ENCODE data around the gene EBLN2. TPM values are rescaled to one million over a fixed set of nuclear protein-coding genes. Genes with fewer than 3 reads are reported as not detected.
"Not testable (repeated sequence)": the region's sequence is repeated elsewhere in the genome, so short reads cannot be mapped to it uniquely, and the experiment has no call there.

Gene EBLN2
- total and polyA plus RNA-seq, 9 of the 15 experiments (the other 6 are each of a cell fraction or from before 2014, with no cell fraction given), result 0.39 to 4.6 (median 2.2) TPM

DNA sequence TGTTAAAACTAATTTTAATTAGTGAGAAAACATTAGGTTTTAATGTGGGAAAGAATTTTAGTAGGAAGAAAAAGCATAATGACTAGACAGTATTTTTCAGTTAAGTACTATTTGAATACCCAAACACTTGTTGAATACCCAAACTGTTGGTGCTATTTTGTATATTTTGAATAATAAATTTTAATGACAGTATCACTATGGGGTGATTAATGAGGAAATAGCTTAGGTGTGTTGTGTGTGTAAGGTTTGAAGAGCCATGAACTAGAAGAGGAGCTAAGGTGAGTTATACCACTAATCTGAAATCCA lies 4.7 kb upstream of the EBLN2 start (continued):
- TF ChIP-seq XRCC5 (IDR thresholded peaks at IDR 0.05; ENCODE audit: low read depth, low read length) (no peak), JUND (IDR thresholded peaks at IDR 0.05; ENCODE audit: borderline replicate concordance, low read depth, low read length) (no peak), JUND (tag; IDR thresholded peaks at IDR 0.05; ENCODE audit: borderline replicate concordance, low read depth, low read length) (no peak)

DNA sequence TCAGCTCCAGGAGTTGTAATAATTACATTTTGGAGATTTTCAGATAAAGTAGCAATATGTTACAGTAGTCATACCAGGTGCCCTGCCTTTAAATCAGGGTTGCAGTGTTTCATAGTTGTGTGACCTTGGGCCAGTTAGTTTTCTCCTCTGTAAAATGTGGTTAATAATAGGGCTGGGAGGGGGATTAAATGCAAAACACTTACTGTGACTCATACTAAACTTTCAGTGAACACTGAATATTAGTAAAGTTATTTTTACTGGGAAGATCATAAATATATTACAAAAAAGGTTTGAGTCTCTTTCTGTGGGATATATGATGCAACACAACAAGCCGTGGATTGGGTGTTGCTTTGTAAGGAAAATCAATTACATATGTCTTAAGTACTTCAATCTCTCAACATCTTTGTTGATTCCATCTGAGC lies 1.1 kb upstream of the EBLN2 start:
- Histone ChIP-seq H3K36me3 (ENCODE audit: control insufficient read depth, insufficient read depth, low read length) (peaks cover 64% of the 10 kb centered on the region), H3K4me1 (replicated peaks in 1 of 2; ENCODE audit: control insufficient read depth in 2 of 2, insufficient read depth in 2 of 2, low read length in 2 of 2) (no peaks in the 10 kb centered on the region), H4K20me1 (replicated peaks; ENCODE audit: control insufficient read depth, insufficient read depth, low read length) (peaks cover 11% of the 10 kb centered on the region; the same call in 1 of the 2 replicates), H3K4me3 (no peak overlapping the region), H3K27ac (ENCODE audit: extremely low read depth, low read depth, low read length) (no peak overlapping the region), H3K9me3 (replicated peaks; ENCODE audit: control insufficient read depth, insufficient read depth, low read depth, low read length) (no peaks in the 10 kb centered on the region), H2AFZ (ENCODE audit: low read depth, low read length) (no peak overlapping the region), H3K4me2 (ENCODE audit: insufficient read depth, low read length) (no peak overlapping the region), H3K27me3 (ENCODE audit: control insufficient read depth in 2 of 2, insufficient read depth in 2 of 2, low read length in 2 of 2) (no peaks in the 10 kb centered on the region), H3K9ac (ENCODE audit: insufficient read depth in 1 of 2, low read depth in 2 of 2, low read length in 2 of 2) (no peak overlapping the region), H3K9me1 (ENCODE audit: control insufficient read depth, insufficient read depth, low read length) (no peaks in the 10 kb centered on the region), H3K79me2 (ENCODE audit: control insufficient read depth, insufficient read depth, low read length) (peaks cover 18% of the 10 kb centered on the region)
- FAIRE-seq (no peak), ATAC-seq (no peak), DNase-seq (ENCODE audit: extremely low read depth in 1 of 4, low spot score in 3 of 4) (no peak)
- intact Hi-C loops (cut with micrococcal nuclease), result no loop called here
- ChIA-PET POLR2A (interaction anchor here (0.6 kb wide), 1 partner anchor 521 kb away, joined by 3 read pairs; no protein-coding TSS in a partner anchor), CTCF (ENCODE audit: low intra/inter-chr PET ratio) (no interaction called here)
- no peak for TF ChIP-seq RFX1 (IDR thresholded peaks at IDR 0.05)
- TF ChIP-seq CEBPG (CRISPR knock-in tag; IDR thresholded peaks at IDR 0.05), result no peak
- 0 out of 4 replicates have a peak, but pooled peaks have one; percentile 8 to 34 for TF ChIP-seq CEBPG (tag; conservative IDR thresholded peaks at IDR 0.05 in 1 of 2, IDR thresholded peaks at IDR 0.05 in 1 of 2)
- in situ Hi-C loops (cut with MboI), result no loop called here
- BruUV-seq (replicated peaks), result no TSS peak
- 83% methylated on average over 1 of the region's 1 CpG for WGBS (ENCODE audit: insufficient coverage, low coverage, missing lambda C conversion rate)

GRCh38 chr3:73066243-73066642 lies 4.8 kb downstream of the EBLN2 start:
- CTCF ChIA-PET (ENCODE audit: low intra/inter-chr PET ratio); BruUV-seq (replicated peaks): not testable (repeated sequence)

More at GRCh38 chr3:73066243-73066642, 4.8 kb downstream of the EBLN2 start:
- H3K27me3 ChIP-seq (ENCODE audit: control insufficient read depth in 2 of 2, insufficient read depth in 2 of 2, low read length in 2 of 2); H3K79me2 ChIP-seq (ENCODE audit: control insufficient read depth, insufficient read depth, low read length); H3K9ac ChIP-seq (ENCODE audit: insufficient read depth in 1 of 2, low read depth in 2 of 2, low read length in 2 of 2); H3K9me1 ChIP-seq (ENCODE audit: control insufficient read depth, insufficient read depth, low read length); in situ Hi-C loops (cut with MboI); H3K4me2 ChIP-seq (ENCODE audit: insufficient read depth, low read length); H3K4me1 ChIP-seq (replicated peaks in 1 of 2; ENCODE audit: control insufficient read depth in 2 of 2, insufficient read depth in 2 of 2, low read length in 2 of 2); H3K27ac ChIP-seq (ENCODE audit: extremely low read depth, low read depth, low read length); H4K20me1 ChIP-seq (replicated peaks; ENCODE audit: control insufficient read depth, insufficient read depth, low read length); H2AFZ ChIP-seq (ENCODE audit: low read depth, low read length); H3K9me3 ChIP-seq (replicated peaks; ENCODE audit: control insufficient read depth, insufficient read depth, low read depth, low read length); ATAC-seq; H3K4me3 ChIP-seq; DNase-seq (ENCODE audit: extremely low read depth in 1 of 4, low spot score in 3 of 4); intact Hi-C loops (cut with micrococcal nuclease): not testable (repeated sequence)
- H3K36me3 ChIP-seq (ENCODE audit: control insufficient read depth, insufficient read depth, low read length), result peaks cover 58% of the 10 kb centered on the region
- FAIRE-seq, result peak; percentile 57
- POLR2A ChIA-PET, result interaction anchor here (0.5 kb wide), 1 partner anchor 81 kb away, joined by 3 read pairs; no protein-coding TSS in a partner anchor

Measured in K562 (cell line).